ENCODE data around the gene C15orf61. TPM values are rescaled to one million over a fixed set of nuclear protein-coding genes. Genes with fewer than 3 reads are reported as not detected.
A peak's percentile ranks its signal among the peaks of the same experiment; 100 is the strongest.

C15orf61 gene
- total and polyA plus RNA-seq, 2 of the 13 experiments (the other 11 are each of a cell fraction or from before 2014, with no cell fraction given): 2.1 to 6.6 TPM

- TF ChIP-seq USF2 (IDR thresholded peaks at IDR 0.05; ENCODE audit: low read depth, low read length): peak; percentile 80
- peak; percentile 88 for TF ChIP-seq USF2 (CRISPR knock-in tag; IDR thresholded peaks at IDR 0.05; ENCODE audit: borderline replicate concordance)
- TF ChIP-seq ZNF691 (CRISPR knock-in tag; IDR thresholded peaks at IDR 0.05; ENCODE audit: borderline replicate concordance, low read depth): peak; percentile 92; the same call in 1 of the 2 replicates
- peak; percentile 60; the same call in 1 of the 2 replicates for TF ChIP-seq MYPOP (CRISPR knock-in tag; IDR thresholded peaks at IDR 0.05)
- peak; percentile 64; the same call in 1 of the 2 replicates for TF ChIP-seq ZNF646 (CRISPR knock-in tag; IDR thresholded peaks at IDR 0.05)
- peak; percentile 62; the same call in 1 of the 2 replicates for TF ChIP-seq MAFG (CRISPR knock-in tag; IDR thresholded peaks at IDR 0.05)
- TF ChIP-seq HMGA1 (CRISPR knock-in tag; conservative IDR thresholded peaks at IDR 0.05): no peak
- no peak for TF ChIP-seq NR2F6 (IDR thresholded peaks at IDR 0.05)
- TF ChIP-seq NR2F6 (CRISPR knock-in tag; IDR thresholded peaks at IDR 0.05): peak; percentile 50; the same call in 1 of the 2 replicates
- no peak; the same call in 1 of the 2 replicates for TF ChIP-seq EED (CRISPR knock-in tag; IDR thresholded peaks at IDR 0.05)
- TF ChIP-seq IRF2 (CRISPR knock-in tag; IDR thresholded peaks at IDR 0.05): no peak; the same call in 1 of the 2 replicates
- peak; percentile 78; the same call in 1 of the 2 replicates for TF ChIP-seq ZNF329 (CRISPR knock-in tag; IDR thresholded peaks at IDR 0.05; ENCODE audit: low read depth)
- TF ChIP-seq ATRX (CRISPR knock-in tag; IDR thresholded peaks at IDR 0.05; ENCODE audit: borderline replicate concordance): no peak
- peak; percentile 82 for TF ChIP-seq MEIS2 (CRISPR knock-in tag; IDR thresholded peaks at IDR 0.05)
- peak; percentile 70; the same call in 1 of the 2 replicates for TF ChIP-seq ESRRA (CRISPR knock-in tag; IDR thresholded peaks at IDR 0.05; ENCODE audit: low read depth)
These were observed at the start of gene C15orf61 (continued) for GRCh38 chr15:67521029-67521782.
